Liver (tissue), 9 donors: ENCODE measurements around the gene CLEC16A. TPM values are rescaled to one million over a fixed set of nuclear protein-coding genes. Genes with fewer than 3 reads are reported as not detected.

Source experiments
- DNase-seq: peaks from one replicate; pipeline ENCODE4 v3.0.0-alpha.2; 2017; ENCODE audit warnings: low spot score
- H3K27ac ChIP-seq, 2 donors: one replicate each; pipeline ENCODE4 v1.7.0; 2013; ENCODE audit warnings: inconsistent platforms in 2 of 2, low read length in 2 of 2, control low read depth in 1 of 2, low read depth in 1 of 2, mild to moderate bottlenecking in 1 of 2
- H3K27me3 ChIP-seq, 4 donors: one replicate each; pipeline versions ENCODE4 v1.6.1 to v1.7.0; 2013; ENCODE audit warnings: low read length in 3 of 4, inconsistent platforms in 1 of 4, mild to moderate bottlenecking in 1 of 4, moderate library complexity in 1 of 4; ENCODE audit not compliant: control insufficient read depth in 4 of 4, insufficient read depth in 4 of 4
- H3K36me3 ChIP-seq, 4 donors: one replicate each; pipeline versions ENCODE4 v1.6.1 to v1.7.0; 2013; ENCODE audit warnings: low read length in 3 of 4, mild to moderate bottlenecking in 3 of 4, low read depth in 1 of 4, moderate library complexity in 1 of 4; ENCODE audit not compliant: control insufficient read depth in 4 of 4, insufficient read depth in 3 of 4
- H3K4me1 ChIP-seq, 4 donors: one replicate each; pipeline versions ENCODE4 v1.6.1 to v1.7.0; 2013; ENCODE audit warnings: low read length in 3 of 4, mild to moderate bottlenecking in 3 of 4, moderate library complexity in 1 of 4; ENCODE audit not compliant: control insufficient read depth in 4 of 4, insufficient read depth in 4 of 4
- H3K4me3 ChIP-seq, 3 donors: one replicate each; pipeline versions ENCODE4 v1.6.1 to v1.7.0; 2013; ENCODE audit warnings: low read length in 3 of 3, control low read depth in 1 of 3, low read depth in 1 of 3, mild to moderate bottlenecking in 1 of 3
- H3K9ac ChIP-seq, 2 donors: one replicate each; pipeline ENCODE4 v1.7.0; 2013; ENCODE audit warnings: low read length in 2 of 2, mild to moderate bottlenecking in 2 of 2, moderate library complexity in 2 of 2, control low read depth in 1 of 2, low read depth in 1 of 2
- H3K9me3 ChIP-seq, 4 donors: one replicate each; pipeline versions ENCODE4 v1.6.1 to v1.7.0; 2013; ENCODE audit warnings: low read length in 3 of 4; ENCODE audit not compliant: control insufficient read depth in 4 of 4
- EGR1 ChIP-seq, 2 donors: IDR thresholded peaks; 2 replicates each; pipeline ENCODE4 v1.6.1; 2016 to 2018; ENCODE audit warnings: antibody characterized with exemption in 2 of 2, low read depth in 2 of 2
- FOXA1 ChIP-seq: IDR thresholded peaks from 2 replicates; pipeline ENCODE4 v1.6.1; 2016; ENCODE audit warnings: antibody characterized with exemption
- FOXA2 ChIP-seq: IDR thresholded peaks from 2 replicates; pipeline ENCODE4 v1.6.1; 2016; ENCODE audit warnings: antibody characterized with exemption
- GABPA ChIP-seq, 2 donors: IDR thresholded peaks in 1 of 2; conservative IDR thresholded peaks in 1 of 2; 2 replicates each; pipeline ENCODE4 v1.6.1; 2016; ENCODE audit warnings: antibody characterized with exemption in 2 of 2, mild to moderate bottlenecking in 1 of 2, moderate library complexity in 1 of 2
- HNF4A ChIP-seq, 2 donors: conservative IDR thresholded peaks; 2 replicates each; pipeline ENCODE4 v1.6.1; 2016; ENCODE audit warnings: antibody characterized with exemption in 2 of 2, mild to moderate bottlenecking in 2 of 2
- HNF4G ChIP-seq: IDR thresholded peaks from 2 replicates; pipeline ENCODE4 v1.6.1; 2016; ENCODE audit warnings: antibody characterized with exemption
- JUND ChIP-seq, 2 donors: IDR thresholded peaks; 2 replicates each; pipeline ENCODE4 v1.6.1; 2016; ENCODE audit warnings: antibody characterized with exemption in 2 of 2
- NR2F2 ChIP-seq: IDR thresholded peaks from 2 replicates; pipeline ENCODE4 v1.6.1; 2016; ENCODE audit warnings: antibody characterized with exemption
- RAD21 ChIP-seq, 2 donors: IDR thresholded peaks; 2 replicates each; pipeline ENCODE4 v1.6.1; 2016; ENCODE audit warnings: antibody characterized with exemption in 2 of 2, mild to moderate bottlenecking in 2 of 2
- RXRA ChIP-seq, 2 donors: IDR thresholded peaks; 2 replicates each; pipeline ENCODE4 v1.6.1; 2017 to 2018; ENCODE audit warnings: antibody characterized with exemption in 2 of 2, mild to moderate bottlenecking in 1 of 2
- SP1 ChIP-seq: IDR thresholded peaks from 2 replicates; pipeline ENCODE4 v1.6.1; 2018; ENCODE audit warnings: antibody characterized with exemption, mild to moderate bottlenecking
- TAF1 ChIP-seq: conservative IDR thresholded peaks from 2 replicates; pipeline ENCODE4 v1.6.1; 2016; ENCODE audit warnings: antibody characterized with exemption, mild to moderate bottlenecking
- YY1 ChIP-seq: IDR thresholded peaks from 2 replicates; pipeline ENCODE4 v1.6.1; 2016; ENCODE audit warnings: antibody characterized with exemption, mild to moderate bottlenecking
- ZBTB33 ChIP-seq: IDR thresholded peaks from 2 replicates; pipeline ENCODE4 v1.6.1; 2016; ENCODE audit warnings: antibody characterized with exemption
- WGBS: extraction: QIAGEN DNeasy Blood & Tissue Kit; methylation state at CpG from one replicate; pipeline ENCODE4 v1.1.7; 2013; 5-methylcytosine and 5-hydroxymethylcytosine counted together
- polyA plus RNA-seq, 2 donors: library from polyadenylated mRNA; stranded (reverse) in 1 of 2; unstranded in 1 of 2; fragments of 200-250 nt in 1 of 2; fragments of >200 nt in 1 of 2; fragmentation: Nextera tagmentation in 1 of 2; extraction: Ambion mirVana in 1 of 2; gene quantifications; one replicate each; pipeline versions ENCODE4 v1.2.1 to v1.2.3, GENCODE V29; 2013 to 2015
- total RNA-seq, 2 donors: library from RNA; depleted of rRNA; stranded (reverse); fragments of >200 nt; gene quantifications; one replicate each; pipeline ENCODE4 v1.2.3, GENCODE V29; 2014
- TF ChIP-seq, protein P1 (sequence below): fragments of 150-350 bp; IDR thresholded peaks from 2 replicates; pipeline ENCODE4 v1.5.1; 2017; ENCODE audit warnings: improper control_type of control experiment, low read depth, low read length; ENCODE audit not compliant: missing input control
- TF ChIP-seq, protein P2 (sequence below): IDR thresholded peaks from 2 replicates; pipeline ENCODE4 v1.6.1; 2016; ENCODE audit warnings: antibody characterized with exemption
- TF ChIP-seq, protein P3 (sequence below): IDR thresholded peaks from 2 replicates; pipeline ENCODE4 v1.6.1; 2016; ENCODE audit warnings: antibody characterized with exemption, mild to moderate bottlenecking
- TF ChIP-seq, protein P4 (sequence below): IDR thresholded peaks from 2 replicates; pipeline ENCODE4 v1.6.1; 2016; ENCODE audit warnings: antibody characterized with exemption
- donor health status: healthy.
- donor health status: healthy.
- donor health status: healthy.
- donor health status: healthy.
- donor health status: healthy.

Gene CLEC16A
- total and polyA plus RNA-seq, 4 donors: 9.7 to 23.0 (median 17.4) TPM

DNA sequence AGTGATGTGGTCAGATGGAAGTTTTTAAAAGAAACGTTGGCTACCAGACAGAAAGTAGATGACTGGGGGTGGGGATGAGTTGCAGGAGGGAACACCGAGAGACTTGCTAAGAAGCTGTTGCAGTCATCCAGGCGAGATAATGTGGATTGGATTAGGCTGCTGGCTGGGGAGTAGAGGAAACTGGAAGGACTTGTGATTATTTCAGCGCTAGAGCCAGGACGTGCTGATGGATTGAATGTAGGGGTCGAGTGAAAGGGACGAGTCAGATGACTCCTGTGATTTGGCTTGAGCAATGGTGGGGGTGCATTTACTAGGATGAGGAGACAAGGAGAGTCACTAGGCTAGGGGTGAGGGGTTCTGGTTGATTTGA lies 88.5 kb downstream of the CLEC16A start:
- Histone ChIP-seq H3K4me3 (no peak overlapping the region), H3K36me3 (peaks cover 2 to 28% (median 12%) of the 10 kb centered on the region in 4 donors), H3K9me3 (no peaks in the 10 kb centered on the region), H3K4me1 (no peaks in the 10 kb centered on the region), H3K27me3 (no peaks in the 10 kb centered on the region), H3K27ac (no peak overlapping the region), H3K9ac (no peak overlapping the region)
- TF ChIP-seq RXRA (IDR thresholded peaks at IDR 0.05) (no peak), NR2F2 (no peak), RAD21 (IDR thresholded peaks at IDR 0.05) (no peak), GABPA (IDR thresholded peaks at IDR 0.05 in 1 of 2, conservative IDR thresholded peaks at IDR 0.05 in 1 of 2) (no peak), ZBTB33 (no peak), HNF4G (no peak), JUND (IDR thresholded peaks at IDR 0.05) (no peak), TAF1 (no peak), SP1 (no peak), FOXA2 (no peak), EGR1 (IDR thresholded peaks at IDR 0.05; ENCODE audit: low read depth in 2 of 2) (no peak), YY1 (no peak), HNF4A (conservative IDR thresholded peaks at IDR 0.05) (no peak), FOXA1 (no peak)
- TF ChIP-seq, protein P1, sequence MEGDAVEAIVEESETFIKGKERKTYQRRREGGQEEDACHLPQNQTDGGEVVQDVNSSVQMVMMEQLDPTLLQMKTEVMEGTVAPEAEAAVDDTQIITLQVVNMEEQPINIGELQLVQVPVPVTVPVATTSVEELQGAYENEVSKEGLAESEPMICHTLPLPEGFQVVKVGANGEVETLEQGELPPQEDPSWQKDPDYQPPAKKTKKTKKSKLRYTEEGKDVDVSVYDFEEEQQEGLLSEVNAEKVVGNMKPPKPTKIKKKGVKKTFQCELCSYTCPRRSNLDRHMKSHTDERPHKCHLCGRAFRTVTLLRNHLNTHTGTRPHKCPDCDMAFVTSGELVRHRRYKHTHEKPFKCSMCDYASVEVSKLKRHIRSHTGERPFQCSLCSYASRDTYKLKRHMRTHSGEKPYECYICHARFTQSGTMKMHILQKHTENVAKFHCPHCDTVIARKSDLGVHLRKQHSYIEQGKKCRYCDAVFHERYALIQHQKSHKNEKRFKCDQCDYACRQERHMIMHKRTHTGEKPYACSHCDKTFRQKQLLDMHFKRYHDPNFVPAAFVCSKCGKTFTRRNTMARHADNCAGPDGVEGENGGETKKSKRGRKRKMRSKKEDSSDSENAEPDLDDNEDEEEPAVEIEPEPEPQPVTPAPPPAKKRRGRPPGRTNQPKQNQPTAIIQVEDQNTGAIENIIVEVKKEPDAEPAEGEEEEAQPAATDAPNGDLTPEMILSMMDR: no peak
- TF ChIP-seq, protein P2, sequence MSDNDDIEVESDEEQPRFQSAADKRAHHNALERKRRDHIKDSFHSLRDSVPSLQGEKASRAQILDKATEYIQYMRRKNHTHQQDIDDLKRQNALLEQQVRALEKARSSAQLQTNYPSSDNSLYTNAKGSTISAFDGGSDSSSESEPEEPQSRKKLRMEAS: no peak
- TF ChIP-seq, protein P3, sequence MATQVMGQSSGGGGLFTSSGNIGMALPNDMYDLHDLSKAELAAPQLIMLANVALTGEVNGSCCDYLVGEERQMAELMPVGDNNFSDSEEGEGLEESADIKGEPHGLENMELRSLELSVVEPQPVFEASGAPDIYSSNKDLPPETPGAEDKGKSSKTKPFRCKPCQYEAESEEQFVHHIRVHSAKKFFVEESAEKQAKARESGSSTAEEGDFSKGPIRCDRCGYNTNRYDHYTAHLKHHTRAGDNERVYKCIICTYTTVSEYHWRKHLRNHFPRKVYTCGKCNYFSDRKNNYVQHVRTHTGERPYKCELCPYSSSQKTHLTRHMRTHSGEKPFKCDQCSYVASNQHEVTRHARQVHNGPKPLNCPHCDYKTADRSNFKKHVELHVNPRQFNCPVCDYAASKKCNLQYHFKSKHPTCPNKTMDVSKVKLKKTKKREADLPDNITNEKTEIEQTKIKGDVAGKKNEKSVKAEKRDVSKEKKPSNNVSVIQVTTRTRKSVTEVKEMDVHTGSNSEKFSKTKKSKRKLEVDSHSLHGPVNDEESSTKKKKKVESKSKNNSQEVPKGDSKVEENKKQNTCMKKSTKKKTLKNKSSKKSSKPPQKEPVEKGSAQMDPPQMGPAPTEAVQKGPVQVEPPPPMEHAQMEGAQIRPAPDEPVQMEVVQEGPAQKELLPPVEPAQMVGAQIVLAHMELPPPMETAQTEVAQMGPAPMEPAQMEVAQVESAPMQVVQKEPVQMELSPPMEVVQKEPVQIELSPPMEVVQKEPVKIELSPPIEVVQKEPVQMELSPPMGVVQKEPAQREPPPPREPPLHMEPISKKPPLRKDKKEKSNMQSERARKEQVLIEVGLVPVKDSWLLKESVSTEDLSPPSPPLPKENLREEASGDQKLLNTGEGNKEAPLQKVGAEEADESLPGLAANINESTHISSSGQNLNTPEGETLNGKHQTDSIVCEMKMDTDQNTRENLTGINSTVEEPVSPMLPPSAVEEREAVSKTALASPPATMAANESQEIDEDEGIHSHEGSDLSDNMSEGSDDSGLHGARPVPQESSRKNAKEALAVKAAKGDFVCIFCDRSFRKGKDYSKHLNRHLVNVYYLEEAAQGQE: no peak
- TF ChIP-seq, protein P4, sequence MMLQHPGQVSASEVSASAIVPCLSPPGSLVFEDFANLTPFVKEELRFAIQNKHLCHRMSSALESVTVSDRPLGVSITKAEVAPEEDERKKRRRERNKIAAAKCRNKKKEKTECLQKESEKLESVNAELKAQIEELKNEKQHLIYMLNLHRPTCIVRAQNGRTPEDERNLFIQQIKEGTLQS: no peak
- no peak for DNase-seq
- 87% methylated on average over 7 of the region's 7 CpGs for WGBS
